Hepatocyte (in vitro differentiated cells): Measurements from ENCODE around the gene GPR84. TPM values are rescaled to one million over a fixed set of nuclear protein-coding genes. Genes with fewer than 3 reads are reported as not detected.
"Not testable (repeated sequence)": the region's sequence is repeated elsewhere in the genome, so short reads cannot be mapped to it uniquely, and the experiment has no call there.

Experiments
- DNase-seq: peaks from one replicate; pipeline ENCODE4 v3.0.0-alpha.2; 2016; ENCODE audit warnings: low spot score
- H2AFZ ChIP-seq: fragments of 200-600 bp; sonication (generic); 2 replicates; pipeline ENCODE4 v1.6.0; 2016; ENCODE audit warnings: antibody characterized with exemption, mild to moderate bottlenecking
- H3K27ac ChIP-seq: fragments of 200-600 bp; sonication (generic); 2 replicates; pipeline ENCODE4 v1.5.1; 2016; ENCODE audit warnings: mild to moderate bottlenecking
- H3K27me3 ChIP-seq: fragments of 200-600 bp; sonication (generic); 2 replicates; pipeline ENCODE4 v1.6.1; 2016
- H3K36me3 ChIP-seq: fragments of 200-600 bp; sonication (generic); replicated peaks from 2 replicates; pipeline ENCODE4 v1.5.1; 2016; ENCODE audit warnings: low read depth; ENCODE audit not compliant: insufficient read depth
- H3K4me1 ChIP-seq: fragments of 200-600 bp; sonication (generic); 2 replicates; pipeline ENCODE4 v1.5.1; 2016; ENCODE audit warnings: mild to moderate bottlenecking, moderate library complexity; ENCODE audit not compliant: insufficient read depth
- H3K4me2 ChIP-seq: fragments of 200-600 bp; sonication (generic); 2 replicates; pipeline ENCODE4 v1.6.0; 2016
- H3K4me3 ChIP-seq: fragments of 200-600 bp; sonication (generic); 2 replicates; pipeline ENCODE4 v1.5.1; 2016; ENCODE audit warnings: mild to moderate bottlenecking
- H3K79me2 ChIP-seq: fragments of 200-600 bp; sonication (generic); 2 replicates; pipeline ENCODE4 v1.6.0; 2017; ENCODE audit warnings: mild to moderate bottlenecking
- H3K9me2 ChIP-seq: fragments of 200-600 bp; sonication (generic); replicated peaks from 2 replicates; pipeline ENCODE4 v1.6.0; 2017; ENCODE audit warnings: mild to moderate bottlenecking; ENCODE audit not compliant: insufficient read depth
- H3K9me3 ChIP-seq: fragments of 200-600 bp; sonication (generic); 2 replicates; pipeline ENCODE4 v1.5.1; 2016; ENCODE audit warnings: low read depth, mild to moderate bottlenecking
- H4K20me1 ChIP-seq: fragments of 200-600 bp; sonication (generic); 2 replicates; pipeline ENCODE4 v1.6.0; 2016; ENCODE audit warnings: mild to moderate bottlenecking; ENCODE audit not compliant: insufficient read depth, poor library complexity, severe bottlenecking
- EZH2 ChIP-seq: fragments of 200-600 bp; sonication (generic); IDR thresholded peaks from 2 replicates; pipeline ENCODE4 v1.6.1; 2016; ENCODE audit warnings: antibody characterized with exemption, mild to moderate bottlenecking, borderline replicate concordance
- EZH2phosphoT487 ChIP-seq: fragments of 200-600 bp; sonication (generic); IDR thresholded peaks from one replicate; pipeline ENCODE4 v1.6.1; 2018; ENCODE audit warnings: antibody characterized with exemption, mild to moderate bottlenecking, low read depth, moderate library complexity; ENCODE audit not compliant: unreplicated experiment, severe bottlenecking
- WGBS: methylation state at CpG from one replicate; pipeline ENCODE4 v1.1.6; 2016; ENCODE audit warnings: low lambda C conversion rate; ENCODE audit errors: missing lambda C conversion rate; 5-methylcytosine and 5-hydroxymethylcytosine counted together
- polyA plus RNA-seq: library from polyadenylated mRNA; unstranded; fragments of >200 nt; fragmentation: Nextera tagmentation; extraction: Ambion mirVana; gene quantifications from 2 replicates; pipeline ENCODE4 v1.2.1, GENCODE V29; 2016
- total RNA-seq: library from RNA; depleted of rRNA; stranded (reverse); fragments of >200 nt; gene quantifications from 2 replicates; pipeline ENCODE4 v1.2.3, GENCODE V29; 2014
- TF ChIP-seq, protein P1 (sequence below): fragments of 200-600 bp; sonication (generic); IDR thresholded peaks from 2 replicates; pipeline ENCODE4 v1.5.1; 2016; ENCODE audit warnings: antibody characterized with exemption, mild to moderate bottlenecking; ENCODE audit not compliant: poor library complexity

Gene GPR84
- total and polyA plus RNA-seq, 2 experiments from 2014 or later = 0.07 TPM; not detected in 1

DNA sequence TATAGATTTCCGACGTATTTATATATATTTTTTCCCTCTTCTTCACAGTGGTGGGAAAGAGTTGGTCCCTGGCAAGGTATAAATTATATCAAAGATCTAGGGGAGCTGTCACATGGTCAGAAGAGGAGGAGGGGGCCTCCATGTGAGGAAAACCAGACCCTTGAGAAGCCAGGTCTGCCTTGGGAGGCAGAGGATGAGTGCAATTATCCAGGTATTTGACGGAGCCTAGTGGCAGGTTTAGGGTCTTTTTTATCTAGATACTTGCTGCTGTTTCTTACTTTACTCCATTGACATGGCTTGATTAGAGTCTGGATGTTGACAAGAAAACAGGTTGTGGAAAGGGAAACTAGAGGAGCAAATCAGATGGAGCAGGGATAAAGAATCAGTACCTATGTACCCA is 33.8 kb downstream of the GPR84 start:
- H3K4me2 ChIP-seq = no peak overlapping the region
- H2AFZ ChIP-seq = no peak overlapping the region
- no peak for DNase-seq
- no peaks in the 10 kb centered on the region for H3K9me2 ChIP-seq
- H3K36me3 ChIP-seq = no peaks in the 10 kb centered on the region
- H4K20me1 ChIP-seq = peaks cover 6% of the 10 kb centered on the region
- H3K79me2 ChIP-seq = peaks cover 100% of the 10 kb centered on the region
- no peak overlapping the region for H3K27ac ChIP-seq
- H3K9me3 ChIP-seq = no peaks in the 10 kb centered on the region
- peaks cover 30% of the 10 kb centered on the region for H3K4me1 ChIP-seq
- 70% methylated on average over 3 of the region's 3 CpGs for WGBS
- H3K27me3 ChIP-seq = no peaks in the 10 kb centered on the region
- TF ChIP-seq, protein P1, sequence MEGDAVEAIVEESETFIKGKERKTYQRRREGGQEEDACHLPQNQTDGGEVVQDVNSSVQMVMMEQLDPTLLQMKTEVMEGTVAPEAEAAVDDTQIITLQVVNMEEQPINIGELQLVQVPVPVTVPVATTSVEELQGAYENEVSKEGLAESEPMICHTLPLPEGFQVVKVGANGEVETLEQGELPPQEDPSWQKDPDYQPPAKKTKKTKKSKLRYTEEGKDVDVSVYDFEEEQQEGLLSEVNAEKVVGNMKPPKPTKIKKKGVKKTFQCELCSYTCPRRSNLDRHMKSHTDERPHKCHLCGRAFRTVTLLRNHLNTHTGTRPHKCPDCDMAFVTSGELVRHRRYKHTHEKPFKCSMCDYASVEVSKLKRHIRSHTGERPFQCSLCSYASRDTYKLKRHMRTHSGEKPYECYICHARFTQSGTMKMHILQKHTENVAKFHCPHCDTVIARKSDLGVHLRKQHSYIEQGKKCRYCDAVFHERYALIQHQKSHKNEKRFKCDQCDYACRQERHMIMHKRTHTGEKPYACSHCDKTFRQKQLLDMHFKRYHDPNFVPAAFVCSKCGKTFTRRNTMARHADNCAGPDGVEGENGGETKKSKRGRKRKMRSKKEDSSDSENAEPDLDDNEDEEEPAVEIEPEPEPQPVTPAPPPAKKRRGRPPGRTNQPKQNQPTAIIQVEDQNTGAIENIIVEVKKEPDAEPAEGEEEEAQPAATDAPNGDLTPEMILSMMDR = no peak
- TF ChIP-seq EZH2 = no peak
- no peak for TF ChIP-seq EZH2phosphoT487
- no peak overlapping the region for H3K4me3 ChIP-seq

DNA sequence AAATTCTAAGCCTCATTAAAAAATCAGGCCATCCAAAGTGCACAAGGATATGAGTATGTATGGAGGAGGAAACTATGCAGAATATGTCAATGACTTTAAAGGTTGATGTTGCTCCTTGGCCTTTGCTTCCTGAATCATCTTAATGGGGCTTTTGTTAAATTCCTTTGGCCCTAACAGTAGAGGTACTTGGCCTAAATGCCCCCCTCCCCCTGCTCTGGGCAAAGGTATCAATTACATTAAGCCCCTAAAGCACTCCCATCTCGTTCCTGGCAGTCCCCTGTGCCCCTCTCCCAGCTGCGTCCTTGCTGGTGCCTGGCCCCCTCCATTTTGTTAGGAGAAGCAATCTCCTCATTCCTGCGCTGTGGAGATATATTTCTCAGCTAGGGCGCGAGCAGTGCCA is 34.5 kb downstream of the GPR84 start:
- H3K4me2 ChIP-seq = peak overlapping the region; percentile 6
- TF ChIP-seq, protein P1 = no peak
- TF ChIP-seq EZH2phosphoT487 (no peak), EZH2 (no peak)
- no peak overlapping the region for H3K4me3 ChIP-seq
- WGBS = 63% methylated on average over 5 of the region's 5 CpGs
- no peak for DNase-seq
- no peaks in the 10 kb centered on the region for H3K36me3 ChIP-seq
- H4K20me1 ChIP-seq = peaks cover 6% of the 10 kb centered on the region
- peaks cover 95% of the 10 kb centered on the region for H3K79me2 ChIP-seq
- H3K9me3 ChIP-seq = no peaks in the 10 kb centered on the region
- peaks cover 30% of the 10 kb centered on the region for H3K4me1 ChIP-seq
- H2AFZ ChIP-seq = no peak overlapping the region
- H3K27me3 ChIP-seq = no peaks in the 10 kb centered on the region
- H3K9me2 ChIP-seq = no peaks in the 10 kb centered on the region
- H3K27ac ChIP-seq = peak overlapping the region; percentile 58

DNA sequence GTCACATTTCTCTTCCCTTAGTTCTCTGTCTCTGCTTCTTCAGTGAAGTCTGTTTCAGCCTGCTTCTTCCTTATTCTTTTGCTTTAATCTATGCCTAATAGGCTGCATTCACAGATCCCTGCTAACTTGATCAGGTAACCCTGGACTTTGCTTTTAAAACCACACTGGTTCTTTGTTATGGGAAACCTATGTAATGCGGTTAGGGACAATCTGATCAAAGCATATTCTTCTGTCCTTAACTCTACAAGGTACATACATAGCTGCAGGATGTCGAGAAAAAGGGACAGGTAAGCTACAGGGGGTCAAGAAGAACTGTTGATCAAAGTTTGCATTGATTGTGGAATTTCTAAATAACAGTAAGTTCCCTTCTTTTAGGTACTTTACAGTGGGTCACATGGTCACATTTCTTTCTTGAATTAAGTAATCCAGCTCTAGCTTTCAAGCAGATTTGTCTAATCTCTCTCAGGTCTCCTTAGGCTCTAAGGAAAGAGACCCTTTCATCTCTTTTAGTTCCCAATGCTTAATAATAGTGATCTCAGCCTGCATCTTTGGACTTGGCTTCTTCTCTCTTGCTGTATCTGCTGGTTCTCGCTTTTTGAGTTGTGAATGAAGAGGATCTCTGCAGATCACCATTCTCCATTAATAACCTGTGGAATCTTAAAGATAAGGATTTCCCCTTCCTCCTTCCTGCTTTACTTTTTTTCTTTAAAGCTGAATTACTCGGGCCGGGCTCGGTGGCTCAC is 35.5 kb downstream of the GPR84 start:
- WGBS = 55% methylated on average over 6 of the region's 6 CpGs
- Histone ChIP-seq H2AFZ (no peak overlapping the region), H3K9me3 (no peaks in the 10 kb centered on the region), H3K27ac (peak overlapping the region; percentile 58), H3K36me3 (no peaks in the 10 kb centered on the region), H3K4me3 (no peak overlapping the region), H4K20me1 (peaks cover 4% of the 10 kb centered on the region), H3K4me1 (peaks cover 30% of the 10 kb centered on the region), H3K9me2 (no peaks in the 10 kb centered on the region), H3K4me2 (peak overlapping the region; percentile 52), H3K79me2 (peaks cover 85% of the 10 kb centered on the region), H3K27me3 (no peaks in the 10 kb centered on the region)
- DNase-seq = no peak
- TF ChIP-seq, protein P1 = no peak
- no peak for TF ChIP-seq EZH2phosphoT487

DNA sequence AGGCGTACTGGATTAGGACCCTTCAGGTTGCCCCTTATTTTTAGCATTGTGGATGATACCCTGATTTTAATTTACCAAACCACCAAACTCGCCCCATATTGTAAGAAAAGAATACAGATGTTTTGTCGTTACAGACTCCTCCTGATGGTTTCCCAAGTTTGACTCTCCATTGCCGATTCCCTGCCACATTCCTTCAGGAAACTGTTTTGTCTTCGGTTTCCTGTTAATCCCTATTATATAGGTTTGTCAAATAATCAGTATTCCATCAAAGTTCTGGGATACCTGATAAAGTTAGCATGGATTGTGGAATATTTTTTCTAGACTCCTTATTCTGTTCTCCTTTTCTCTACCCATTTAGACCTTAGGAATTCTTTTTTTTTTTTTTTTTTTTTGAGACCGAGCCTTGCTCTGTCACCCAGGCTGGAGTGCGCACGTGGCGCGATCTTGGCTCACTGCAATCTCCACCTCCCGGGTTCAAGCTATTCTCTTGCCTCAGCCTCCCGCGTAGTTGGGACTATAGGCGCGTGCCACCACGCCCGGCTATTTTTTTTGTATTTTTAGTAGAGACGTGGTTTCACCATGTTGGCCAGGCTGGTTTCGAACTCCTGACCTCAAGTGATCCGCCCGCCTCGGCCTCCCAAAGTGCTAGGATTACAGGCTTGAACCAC is 38.7 kb downstream of the GPR84 start:
- H3K36me3 ChIP-seq, H3K9me2 ChIP-seq, H4K20me1 ChIP-seq, H3K9me3 ChIP-seq, H3K27me3 ChIP-seq, DNase-seq: not testable (repeated sequence)
- WGBS = 67% methylated on average over 21 of the region's 22 CpGs
- Histone ChIP-seq H2AFZ (peak overlapping the region; percentile 8), H3K4me2 (peak overlapping the region; percentile 75), H3K27ac (peak overlapping the region; percentile 89), H3K79me2 (peaks cover 53% of the 10 kb centered on the region), H3K4me3 (peak overlapping the region; percentile 64), H3K4me1 (peaks cover 27% of the 10 kb centered on the region)
